Stimulated activated CD4-positive, alpha-beta T cell treated with anti-CD3 and anti-CD28 coated beads, Interleukin-1b, Interleukin-23, amount 100 ng/mL, for 1 hour (primary cell): ENCODE results near the gene SDR42E1.
"Not testable (repeated sequence)": the region's sequence is repeated elsewhere in the genome, so short reads cannot be mapped to it uniquely, and the experiment has no call there.

Experiments
- DNase-seq, 2 donors: peaks; one replicate each; pipeline ENCODE4 v3.0.0-alpha.2; 2020; ENCODE audit warnings: low read depth in 2 of 2

SDR42E1 gene

DNA sequence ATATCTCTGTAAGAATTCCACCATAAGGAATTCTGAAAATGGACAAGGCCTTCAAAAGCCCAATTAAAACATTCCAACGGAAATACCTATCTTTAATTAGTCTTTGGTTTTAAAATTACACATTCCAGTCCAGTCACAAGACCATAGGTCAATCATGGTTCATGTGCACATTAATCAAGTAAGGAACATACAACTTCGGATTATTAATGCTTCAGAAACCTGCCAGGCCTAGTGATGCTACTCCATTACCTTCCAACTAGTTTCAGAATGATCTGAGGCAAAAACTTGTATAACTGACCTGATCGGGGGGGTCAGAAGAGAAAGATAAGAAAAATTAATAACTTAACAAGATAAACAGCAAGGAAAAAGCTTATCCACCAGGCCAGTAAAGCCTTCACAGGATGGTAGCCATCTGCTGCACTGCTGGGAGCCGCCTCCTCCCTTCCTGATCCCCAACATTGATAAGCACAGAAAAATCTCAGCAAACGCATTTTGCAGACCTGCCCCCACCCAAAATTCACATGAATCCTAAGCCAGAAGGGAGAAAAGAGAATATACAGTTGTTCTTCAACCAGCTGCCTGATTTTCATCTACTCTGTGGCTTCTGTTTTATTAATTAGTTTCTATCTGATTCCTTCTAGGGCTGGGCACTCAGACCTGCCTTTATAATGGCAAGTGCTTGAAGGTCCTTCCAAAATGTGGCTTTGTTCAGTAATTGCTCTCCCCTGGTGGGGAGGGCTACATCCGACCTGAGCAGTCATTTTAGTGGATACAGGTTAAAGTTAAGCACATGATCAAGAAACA lies 6.0 kb downstream of the SDR42E1 start:
- no peak for DNase-seq

DNA sequence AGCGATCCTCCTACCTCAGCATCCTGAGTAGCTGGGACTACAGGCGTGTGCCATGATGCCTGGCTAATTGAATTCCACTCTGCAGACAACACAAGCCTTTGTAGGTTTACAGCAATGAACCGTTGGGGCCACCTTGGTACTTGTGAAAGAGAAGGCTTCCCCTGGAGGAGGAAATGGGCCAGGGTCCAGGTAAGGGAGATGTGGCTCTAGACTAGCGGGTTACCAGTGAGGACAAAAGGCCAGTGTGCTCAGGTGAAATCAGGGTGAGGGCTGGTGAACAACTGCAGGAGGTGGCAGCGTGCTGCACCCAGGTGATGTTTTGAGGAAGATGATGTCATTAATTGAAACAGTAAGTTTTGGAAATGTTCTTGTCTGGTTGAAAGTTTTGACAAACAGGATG lies 6.7 kb downstream of the SDR42E1 start:
- no peak for DNase-seq

DNA sequence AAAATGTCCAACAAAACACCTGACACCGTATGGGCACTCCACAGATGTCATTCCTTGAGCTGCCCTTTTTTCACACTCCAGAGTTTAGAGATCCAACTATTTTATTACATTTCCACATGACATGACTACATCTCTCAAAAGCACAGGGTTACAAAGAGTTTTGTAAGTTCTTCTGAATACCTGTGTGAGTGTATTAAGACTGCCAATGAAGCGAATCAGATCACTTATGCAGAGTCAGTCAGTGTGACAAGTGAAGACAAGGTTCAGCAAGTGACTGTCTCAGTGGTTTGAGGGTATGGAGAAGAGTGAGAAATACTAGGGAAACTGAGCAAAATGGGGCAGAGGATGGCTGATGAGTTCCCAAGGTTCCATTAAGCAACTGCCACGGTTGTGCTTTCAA lies 8.4 kb downstream of the SDR42E1 start:
- DNase-seq = no peak

DNA sequence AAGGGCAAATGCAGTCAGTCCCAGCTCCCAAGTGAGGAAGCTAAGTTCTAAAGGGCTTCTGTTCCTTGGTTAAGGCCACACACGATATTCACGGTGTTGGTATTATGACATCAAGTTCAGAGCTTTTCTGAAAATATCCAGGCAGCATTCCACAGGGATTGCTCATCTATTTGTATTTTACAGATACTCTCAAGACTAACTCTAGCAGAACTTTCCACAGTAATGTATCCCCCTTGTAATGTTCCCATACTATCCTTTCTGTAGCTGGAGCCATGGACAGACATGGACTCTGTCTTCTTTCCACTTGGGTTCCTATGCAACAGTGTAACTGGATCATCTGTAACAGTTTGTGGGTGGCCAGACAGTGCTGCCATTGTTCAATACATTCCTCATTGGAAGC lies 13.5 kb downstream of the SDR42E1 start:
- no peak for DNase-seq

DNA sequence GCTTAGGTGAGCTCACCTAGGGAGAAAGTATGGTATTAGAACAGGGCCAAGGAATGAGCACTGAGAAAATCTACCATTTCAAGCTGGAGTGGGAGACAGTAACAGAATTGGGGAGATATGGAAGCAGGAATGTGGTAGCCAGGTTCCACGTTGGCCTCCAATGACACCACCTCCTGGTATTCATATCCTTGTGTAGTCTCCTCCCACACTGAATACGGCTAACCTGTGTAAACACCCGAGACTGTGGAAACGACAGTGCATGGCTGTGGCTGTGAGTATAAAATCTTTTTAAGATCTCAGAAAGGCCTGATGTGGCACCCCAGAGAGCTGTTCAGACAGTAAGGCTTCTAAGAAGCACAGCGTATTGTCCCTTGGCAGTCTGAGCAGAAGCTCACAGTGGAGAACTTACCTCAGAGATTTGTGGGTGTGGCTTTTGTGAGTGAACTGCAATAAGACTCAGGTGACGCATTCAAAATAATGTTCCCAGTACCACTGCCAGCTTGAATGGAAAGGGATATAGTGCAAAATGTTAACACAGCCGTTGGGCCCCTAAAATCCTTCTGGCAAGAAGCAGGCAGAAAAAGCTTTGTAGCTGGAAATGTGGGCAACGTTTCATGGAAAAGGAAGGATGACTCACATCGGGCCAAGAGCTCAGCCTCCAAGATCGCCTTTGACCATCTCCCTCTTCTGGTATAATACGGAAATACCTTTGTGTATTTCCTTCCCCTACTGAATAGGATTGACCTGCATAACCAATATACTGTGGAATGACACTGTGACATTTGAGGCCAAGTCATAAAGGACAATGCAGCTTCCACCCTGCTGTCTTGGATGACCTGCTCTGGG lies 14.4 kb downstream of the SDR42E1 start:
- DNase-seq = no peak

DNA sequence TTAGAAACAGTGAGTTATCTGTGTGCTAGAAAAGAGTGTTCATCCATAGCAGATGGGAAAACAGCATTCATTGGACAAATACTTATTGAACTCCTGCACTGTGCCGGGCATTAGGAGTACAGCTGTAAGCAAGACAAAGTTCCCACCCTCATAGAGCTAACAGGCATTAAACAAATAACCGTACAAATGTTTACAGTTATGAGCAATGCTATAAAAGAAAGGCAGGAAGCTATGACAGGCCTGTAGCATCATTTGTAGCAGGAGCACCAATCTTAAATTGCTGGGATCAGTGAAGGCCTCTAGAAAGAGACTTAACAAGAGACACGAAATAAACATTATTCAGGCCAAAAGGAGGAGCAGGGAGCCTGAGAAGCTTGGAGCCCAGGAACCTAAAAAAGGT lies 15.6 kb downstream of the SDR42E1 start:
- no peak for DNase-seq

DNA sequence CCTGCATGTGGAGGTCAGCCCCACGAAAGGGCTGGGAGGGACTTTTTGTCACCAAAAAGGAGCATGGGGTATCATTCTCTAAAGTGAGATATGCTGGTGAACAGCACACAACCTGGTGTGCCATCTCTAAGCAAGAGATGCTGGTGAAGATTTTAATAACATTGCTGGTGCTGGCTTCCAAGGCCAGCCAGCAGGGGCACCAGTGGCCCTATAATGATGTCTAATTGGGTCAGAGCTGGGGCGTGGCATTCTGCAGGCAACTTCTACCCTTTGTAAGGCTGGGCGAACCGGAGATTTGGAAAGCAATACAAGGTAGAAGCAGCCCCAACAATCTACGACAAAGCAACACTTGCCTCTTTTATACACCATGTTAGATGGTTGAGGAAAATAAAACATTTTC lies 16.8 kb downstream of the SDR42E1 start:
- no peak for DNase-seq

DNA sequence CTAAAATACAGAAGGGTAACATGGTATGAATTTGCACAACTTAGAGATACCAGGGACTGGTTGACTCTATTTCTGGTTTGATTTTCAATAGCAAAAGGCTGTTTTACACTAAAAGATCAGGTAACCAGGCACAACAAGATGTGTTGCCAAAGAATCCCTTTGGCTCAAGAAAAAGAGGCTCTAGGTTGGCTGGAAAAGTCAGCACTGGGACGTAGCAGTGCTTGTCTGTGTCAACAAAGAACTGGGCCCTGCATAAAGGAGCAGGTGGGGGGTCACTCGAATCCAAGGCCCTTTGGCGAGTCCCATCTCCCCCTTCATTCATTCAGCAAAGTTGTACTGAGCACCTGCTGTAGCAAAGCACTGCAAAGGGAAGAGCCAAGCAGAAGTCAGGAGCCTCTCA lies 18.4 kb downstream of the SDR42E1 start:
- no peak for DNase-seq

DNA sequence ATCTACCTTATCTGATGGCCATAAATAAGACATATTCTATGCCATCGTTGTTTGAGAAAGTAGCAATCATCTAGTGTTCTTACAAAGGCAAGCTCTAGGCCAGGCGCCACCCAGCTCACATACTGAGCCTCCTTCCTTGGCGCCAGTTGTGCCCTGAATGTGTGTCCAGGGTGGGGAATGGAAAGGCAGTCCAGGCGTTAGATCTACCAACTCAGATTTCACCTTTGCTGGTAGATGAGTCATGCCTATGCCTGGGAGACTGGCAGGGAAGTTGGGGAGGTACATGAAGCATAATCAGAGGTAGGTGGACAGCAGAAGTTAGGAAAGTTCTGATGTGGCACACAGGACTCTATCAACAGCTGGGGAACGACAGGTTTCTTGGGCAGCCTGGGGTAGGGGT lies 23.6 kb downstream of the SDR42E1 start:
- no peak for DNase-seq

DNA sequence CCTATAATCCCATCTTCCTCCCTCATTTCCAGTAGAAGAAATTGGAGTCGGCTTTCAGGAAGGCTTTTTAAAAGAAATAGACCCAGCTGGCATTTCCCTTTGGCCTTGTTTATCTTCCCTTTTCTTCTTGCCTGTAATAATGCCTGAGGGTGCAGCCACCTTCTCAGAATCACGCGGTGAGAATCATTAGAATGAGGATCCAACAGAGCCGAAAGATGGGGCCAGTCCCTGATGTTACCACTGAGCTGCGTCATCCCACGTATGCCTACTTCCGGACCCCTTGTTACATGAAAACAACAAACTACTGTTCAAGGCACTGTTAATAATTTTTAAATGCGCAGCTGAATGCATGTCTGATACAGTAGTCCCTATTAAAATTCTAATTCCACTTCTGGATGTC lies 24.1 kb downstream of the SDR42E1 start:
- no peak for DNase-seq

DNA sequence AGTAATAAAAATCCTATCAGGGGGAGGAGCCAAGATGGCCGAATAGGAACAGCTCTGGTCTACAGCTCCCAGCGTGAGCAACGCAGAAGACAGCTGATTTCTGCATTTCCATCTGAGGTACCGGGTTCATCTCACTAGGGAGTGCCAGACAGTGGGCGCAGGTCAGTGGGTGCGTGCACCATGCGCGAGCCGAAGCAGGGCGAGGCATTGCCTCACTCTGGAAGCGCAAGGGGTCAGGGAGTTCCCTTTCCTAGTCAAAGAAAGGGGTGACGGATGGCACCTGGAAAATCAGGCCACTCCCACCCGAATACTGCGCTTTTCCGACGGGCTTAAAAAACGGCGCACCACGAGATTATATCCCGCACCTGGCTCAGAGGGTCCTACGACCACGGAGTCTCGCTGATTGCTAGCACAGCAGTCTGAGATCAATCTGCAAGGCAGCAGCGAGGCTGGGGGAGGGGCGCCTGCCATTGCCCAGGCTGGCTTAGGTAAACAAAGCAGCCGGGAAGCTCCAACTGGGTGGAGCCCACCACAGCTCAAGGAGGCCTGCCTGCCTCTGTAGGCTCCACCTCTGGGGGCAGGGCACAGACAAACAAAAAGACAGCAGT lies 33.8 kb downstream of the SDR42E1 start:
- DNase-seq = not testable (repeated sequence)

DNA sequence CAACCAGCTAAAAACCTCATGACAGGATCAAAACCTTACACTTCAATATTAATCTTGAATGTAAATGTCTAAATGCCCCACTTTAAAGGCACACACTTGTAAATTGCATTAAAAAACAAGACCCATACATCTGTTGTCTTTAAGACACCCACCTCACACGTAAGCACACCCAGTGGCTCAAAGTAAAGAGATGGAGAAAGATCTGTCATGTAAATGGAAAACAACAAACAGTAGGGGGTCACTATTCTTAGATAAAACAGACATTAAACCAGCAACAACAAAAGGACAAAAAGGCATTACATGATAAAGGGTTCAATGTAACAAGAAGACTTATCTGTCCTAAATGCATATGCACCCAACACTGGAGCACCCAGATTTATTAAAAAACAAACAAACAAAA lies 35.6 kb downstream of the SDR42E1 start:
- DNase-seq = no peak

DNA sequence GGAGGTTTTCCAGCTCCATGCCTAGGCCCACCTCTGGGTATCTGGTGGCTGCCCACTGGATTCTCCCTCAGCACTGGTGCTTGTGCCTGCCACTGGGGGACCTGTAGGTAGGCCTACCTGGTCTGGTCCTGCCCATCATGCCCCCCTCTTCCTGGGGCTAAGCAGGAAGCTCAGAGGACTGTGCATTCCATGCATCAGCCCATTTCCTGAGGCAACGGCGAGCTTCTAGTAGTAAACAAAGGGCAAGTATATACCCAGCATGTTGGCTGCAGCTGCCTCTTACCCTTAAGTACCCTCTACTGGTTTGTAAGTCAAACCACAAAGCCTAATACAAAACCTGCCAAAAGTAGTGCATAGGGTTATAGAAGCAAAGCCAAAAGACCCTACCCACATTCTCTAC lies 37.5 kb downstream of the SDR42E1 start:
- no peak for DNase-seq

DNA sequence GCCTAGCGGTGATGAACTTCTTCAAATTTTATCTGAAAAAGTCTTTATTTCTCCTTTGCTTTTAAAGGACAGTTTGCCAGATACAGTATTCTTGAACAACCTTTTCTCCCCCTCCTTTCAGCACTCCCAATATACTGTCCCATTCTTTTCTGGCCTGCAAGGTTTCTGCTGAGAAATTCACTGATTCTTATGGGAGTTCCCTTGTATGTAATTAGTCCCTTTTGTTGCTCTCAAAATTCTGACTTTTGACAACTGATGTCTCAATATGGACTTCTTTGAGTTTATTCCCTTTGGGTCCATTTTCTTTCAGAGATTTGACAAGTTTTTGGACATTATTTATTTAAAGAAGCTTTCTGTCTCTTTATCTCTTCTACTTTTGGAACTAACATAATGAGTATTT lies 39.4 kb downstream of the SDR42E1 start:
- no peak for DNase-seq

DNA sequence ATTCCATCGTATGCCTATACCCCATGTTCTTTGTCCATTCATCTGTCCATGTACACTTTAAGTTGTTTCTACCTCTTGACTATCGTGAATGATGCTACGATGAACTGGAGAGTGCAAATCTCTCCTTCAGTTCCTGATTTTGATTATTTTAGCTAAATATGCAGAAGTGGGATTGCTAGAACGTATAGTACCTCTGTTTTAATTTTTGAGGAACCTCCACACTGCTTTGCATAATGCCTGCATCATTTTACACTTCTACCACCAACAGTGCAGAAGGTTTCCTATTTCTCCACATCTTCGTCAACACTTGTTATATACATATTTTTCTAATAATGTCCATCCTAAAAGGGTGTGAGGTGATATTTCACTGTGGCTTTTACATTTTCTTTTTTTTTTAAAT lies 43.9 kb downstream of the SDR42E1 start:
- no peak for DNase-seq

DNA sequence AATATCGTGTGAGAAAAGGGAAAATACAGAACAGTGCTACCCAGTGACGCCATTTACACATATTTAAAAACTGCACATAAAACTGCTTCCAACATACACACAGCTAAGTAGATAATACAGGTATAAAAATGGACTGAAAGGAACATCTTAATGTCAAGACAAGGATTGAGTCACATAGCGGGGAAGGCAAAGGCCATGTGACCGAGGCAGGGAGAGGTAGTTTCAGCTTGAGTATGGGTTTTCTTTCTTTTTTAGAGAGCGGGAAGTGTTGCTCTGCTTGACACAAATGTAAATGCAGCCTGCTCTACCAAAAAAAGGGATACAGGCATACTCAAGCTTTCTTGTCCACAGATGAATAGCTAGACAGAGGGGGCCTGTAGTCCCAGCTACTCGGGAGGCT lies 46.5 kb downstream of the SDR42E1 start:
- DNase-seq = no peak

DNA sequence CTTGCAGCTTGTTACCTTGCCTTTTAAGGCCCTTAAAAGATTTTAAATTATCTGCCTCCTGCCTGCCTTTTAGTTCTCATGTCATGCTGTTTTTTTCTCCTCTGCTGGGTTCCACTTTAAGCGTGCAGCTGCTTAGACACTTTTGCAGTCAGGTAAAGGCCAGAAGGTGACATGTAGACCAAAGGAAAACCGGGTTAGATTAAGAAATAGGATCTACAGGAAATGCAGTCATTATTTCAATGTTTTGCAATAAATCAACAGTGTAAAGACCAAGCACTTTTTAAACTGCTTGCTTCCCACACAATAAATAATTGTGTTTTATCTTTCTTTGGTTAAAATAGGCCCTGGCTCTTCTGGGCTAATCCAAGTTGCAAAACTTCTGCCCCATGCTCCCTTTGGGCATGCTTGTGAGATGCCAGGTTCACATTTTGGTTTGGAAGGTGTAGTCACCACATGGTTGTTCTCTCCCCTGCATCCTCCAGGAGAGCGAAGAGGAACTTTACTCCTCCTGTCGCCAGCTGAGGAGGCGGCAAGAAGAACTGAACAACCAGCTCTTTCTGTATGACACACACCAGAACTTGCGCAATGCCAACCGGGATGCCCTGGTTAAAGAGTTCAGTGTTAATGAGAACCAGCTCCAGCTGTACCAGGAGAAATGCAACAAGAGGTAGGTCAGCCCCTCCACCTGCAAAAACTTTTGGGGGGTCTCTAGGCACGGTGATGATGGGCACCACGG lies 54.9 kb downstream of the SDR42E1 start:
- no peak for DNase-seq

DNA sequence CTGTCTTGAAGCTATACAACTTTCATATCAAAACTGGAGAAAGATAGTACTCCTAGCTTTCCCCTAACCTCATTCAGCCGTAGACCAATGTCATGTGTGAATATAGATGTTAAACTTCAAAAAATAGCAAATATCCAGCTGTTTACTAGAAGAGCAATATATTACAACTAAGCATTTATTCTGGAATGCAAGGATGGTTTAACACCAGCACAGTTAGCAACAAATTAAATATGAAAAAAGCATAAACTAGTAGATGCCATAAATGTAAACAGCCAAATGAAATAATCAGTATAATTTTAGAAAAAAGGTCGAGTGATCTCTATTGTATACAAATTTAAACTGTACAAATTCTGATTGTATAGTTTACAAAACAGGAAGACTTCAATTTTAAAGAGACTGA lies 59.7 kb downstream of the SDR42E1 start:
- no peak for DNase-seq

DNA sequence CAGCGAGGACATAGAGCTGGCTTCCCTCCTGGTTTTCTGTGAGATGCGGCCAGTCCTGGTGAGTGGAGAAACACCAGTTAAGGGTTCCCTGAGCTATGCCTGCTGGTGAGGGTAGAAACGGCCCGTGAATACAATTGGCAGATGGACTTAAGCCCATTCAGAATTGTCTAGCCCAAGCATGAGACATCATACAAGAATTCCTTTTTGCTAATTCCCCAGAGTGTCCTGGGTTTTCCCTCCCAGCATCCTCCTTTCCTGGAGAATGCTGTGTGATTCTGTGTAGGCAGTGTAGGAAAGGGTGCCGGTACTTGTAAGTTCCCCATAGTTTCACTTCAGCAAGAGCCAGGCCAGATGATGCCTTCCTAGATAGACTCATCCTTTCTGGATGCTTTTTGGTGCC lies 65.1 kb downstream of the SDR42E1 start:
- no peak for DNase-seq

DNA sequence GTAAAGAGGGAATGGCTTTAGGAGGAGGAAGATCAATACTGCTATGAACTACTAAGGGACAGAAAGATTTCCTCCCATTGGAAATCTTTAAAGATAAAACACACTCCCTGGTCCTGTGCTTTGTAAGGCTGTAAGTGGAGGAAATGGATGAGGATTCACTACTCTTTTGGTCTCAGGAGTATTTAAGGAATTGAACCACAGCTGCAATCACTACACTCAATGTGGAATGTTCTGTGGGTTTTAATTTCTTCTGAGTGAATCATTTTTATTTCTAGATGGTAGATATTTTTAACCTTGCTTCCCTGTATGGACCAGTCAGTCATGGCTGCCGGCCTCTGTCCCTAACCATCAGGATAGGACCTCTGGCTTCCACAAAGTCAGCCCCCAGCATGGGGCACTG lies 65.6 kb downstream of the SDR42E1 start:
- DNase-seq = no peak

DNA sequence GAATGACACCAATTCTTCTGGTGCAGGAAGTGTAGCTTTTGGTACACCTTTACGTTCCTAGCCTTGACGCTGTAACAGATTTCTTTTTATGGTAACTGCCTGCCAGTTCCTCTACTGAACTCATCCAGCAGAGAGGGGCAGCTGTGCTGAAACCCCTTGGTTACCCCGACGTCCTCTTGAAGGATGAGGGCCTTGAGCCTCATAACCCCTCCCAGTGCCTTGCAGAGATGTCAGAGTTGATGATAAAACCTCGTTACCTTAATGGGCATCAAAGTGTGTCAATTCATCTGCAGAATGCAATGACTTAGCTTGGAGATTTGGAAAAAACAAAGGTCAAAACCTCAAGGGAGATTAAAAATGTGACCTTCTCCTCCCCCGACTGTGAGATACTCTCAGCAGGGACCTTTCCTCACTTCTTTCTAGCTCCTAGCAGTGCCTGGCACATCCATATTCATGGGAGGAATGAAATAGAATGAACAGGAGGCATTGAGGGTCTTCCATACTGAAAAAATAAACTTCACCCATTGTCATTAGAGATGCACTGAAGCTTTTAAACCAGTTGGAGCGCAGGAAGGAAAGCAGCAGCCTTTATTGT lies 69.2 kb downstream of the SDR42E1 start:
- no peak for DNase-seq
